Measurements from ENCODE around the gene MOB2.
A peak's percentile ranks its signal among the peaks of the same experiment; 100 is the strongest.
"Not testable (repeated sequence)": the region's sequence is repeated elsewhere in the genome, so short reads cannot be mapped to it uniquely, and the experiment has no call there.

Gene MOB2

GRCh38 chr11:1517117-1518005 is 30.8 kb upstream of the MOB2 start:
- no peak for DNase-seq

GRCh38 chr11:1516273-1517067 is 29.9 kb upstream of the MOB2 start:
- peak; percentile 46 for DNase-seq

- DNase-seq: peak; percentile 43
These were observed 28.8 kb upstream of the MOB2 start for GRCh38 chr11:1515082-1516060.

GRCh38 chr11:1514336-1515061 is 27.9 kb upstream of the MOB2 start:
- no peak for DNase-seq

- no peak for DNase-seq
These were observed 27.0 kb upstream of the MOB2 start for GRCh38 chr11:1513326-1514296.

GRCh38 chr11:1512531-1513258 is 26.1 kb upstream of the MOB2 start:
- DNase-seq: not testable (repeated sequence)

- DNase-seq: no peak
These were observed 25.4 kb upstream of the MOB2 start for GRCh38 chr11:1511937-1512496.

- DNase-seq: no peak
These were observed 24.3 kb upstream of the MOB2 start for GRCh38 chr11:1510928-1511327.

- DNase-seq: not testable (repeated sequence)
These were observed 23.8 kb upstream of the MOB2 start for GRCh38 chr11:1510351-1510750.

GRCh38 chr11:1509626-1510255 is 23.2 kb upstream of the MOB2 start:
- no peak for DNase-seq

- DNase-seq: no peak
These were observed 22.4 kb upstream of the MOB2 start for GRCh38 chr11:1508986-1509385.

- no peak for DNase-seq
These were observed 21.9 kb upstream of the MOB2 start for GRCh38 chr11:1508491-1508891.

GRCh38 chr11:1507381-1508140 is 21.0 kb upstream of the MOB2 start:
- no peak for DNase-seq

GRCh38 chr11:1506981-1507380 is 20.4 kb upstream of the MOB2 start:
- DNase-seq: no peak

GRCh38 chr11:1505480-1505879 is 18.9 kb upstream of the MOB2 start:
- no peak for DNase-seq

GRCh38 chr11:1504581-1505290 is 18.2 kb upstream of the MOB2 start:
- no peak for DNase-seq

GRCh38 chr11:1504138-1504537 is 17.6 kb upstream of the MOB2 start:
- no peak for DNase-seq

- no peak for DNase-seq
These were observed 17.1 kb upstream of the MOB2 start for GRCh38 chr11:1503708-1504104.
